Gastroesophageal sphincter (tissue), 3 donors: ENCODE measurements around the gene OCSTAMP.

Experiments used
- POLR2AphosphoS5 ChIP-seq: sonication (generic); formaldehyde crosslinking; IDR thresholded peaks from one replicate; pipeline ENCODE4 v1.6.1; 2017; ENCODE audit warnings: antibody characterized with exemption
- TF ChIP-seq, protein P1 (sequence below), 4 experiments: fragments of 200-600 bp in 2 of 4; fragments of 450-650 bp in 2 of 4; sonication (generic) in 1 of 4; IDR thresholded peaks; one replicate each; pipeline ENCODE4 v1.5.1; 2017 to 2019; ENCODE audit warnings: antibody characterized with exemption in 4 of 4, mild to moderate bottlenecking in 2 of 4, moderate library complexity in 2 of 4

DNA sequence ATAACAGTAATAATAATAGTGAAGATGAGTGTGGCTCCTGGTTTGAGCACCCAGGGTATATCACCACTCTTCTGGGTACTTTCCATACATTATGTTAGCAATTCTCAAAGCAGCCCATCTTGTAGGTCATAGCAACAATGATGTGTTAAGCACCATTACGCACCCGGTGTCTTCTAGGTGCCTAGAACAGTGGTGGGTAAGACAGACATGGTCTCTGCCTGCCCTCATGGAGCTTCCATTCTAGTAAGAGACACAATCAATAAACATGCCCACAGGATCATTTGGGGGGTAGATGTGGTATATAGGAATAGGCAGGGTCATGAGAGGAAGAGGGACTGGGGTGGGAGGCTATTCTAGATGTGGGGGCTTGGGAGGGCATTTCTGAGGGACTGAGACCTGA, 21.0 kb upstream of the OCSTAMP start:
- TF ChIP-seq POLR2AphosphoS5: no peak
- TF ChIP-seq, protein P1, sequence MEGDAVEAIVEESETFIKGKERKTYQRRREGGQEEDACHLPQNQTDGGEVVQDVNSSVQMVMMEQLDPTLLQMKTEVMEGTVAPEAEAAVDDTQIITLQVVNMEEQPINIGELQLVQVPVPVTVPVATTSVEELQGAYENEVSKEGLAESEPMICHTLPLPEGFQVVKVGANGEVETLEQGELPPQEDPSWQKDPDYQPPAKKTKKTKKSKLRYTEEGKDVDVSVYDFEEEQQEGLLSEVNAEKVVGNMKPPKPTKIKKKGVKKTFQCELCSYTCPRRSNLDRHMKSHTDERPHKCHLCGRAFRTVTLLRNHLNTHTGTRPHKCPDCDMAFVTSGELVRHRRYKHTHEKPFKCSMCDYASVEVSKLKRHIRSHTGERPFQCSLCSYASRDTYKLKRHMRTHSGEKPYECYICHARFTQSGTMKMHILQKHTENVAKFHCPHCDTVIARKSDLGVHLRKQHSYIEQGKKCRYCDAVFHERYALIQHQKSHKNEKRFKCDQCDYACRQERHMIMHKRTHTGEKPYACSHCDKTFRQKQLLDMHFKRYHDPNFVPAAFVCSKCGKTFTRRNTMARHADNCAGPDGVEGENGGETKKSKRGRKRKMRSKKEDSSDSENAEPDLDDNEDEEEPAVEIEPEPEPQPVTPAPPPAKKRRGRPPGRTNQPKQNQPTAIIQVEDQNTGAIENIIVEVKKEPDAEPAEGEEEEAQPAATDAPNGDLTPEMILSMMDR (IDR thresholded peaks at IDR 0.05): no peak
